ENCODE results near the gene APH1B. TPM values are rescaled to one million over a fixed set of nuclear protein-coding genes. Genes with fewer than 3 reads are reported as not detected.
A peak's percentile ranks its signal among the peaks of the same experiment; 100 is the strongest.

Gene APH1B
- total RNA-seq, 1 donor, result 19.9 TPM

DNA sequence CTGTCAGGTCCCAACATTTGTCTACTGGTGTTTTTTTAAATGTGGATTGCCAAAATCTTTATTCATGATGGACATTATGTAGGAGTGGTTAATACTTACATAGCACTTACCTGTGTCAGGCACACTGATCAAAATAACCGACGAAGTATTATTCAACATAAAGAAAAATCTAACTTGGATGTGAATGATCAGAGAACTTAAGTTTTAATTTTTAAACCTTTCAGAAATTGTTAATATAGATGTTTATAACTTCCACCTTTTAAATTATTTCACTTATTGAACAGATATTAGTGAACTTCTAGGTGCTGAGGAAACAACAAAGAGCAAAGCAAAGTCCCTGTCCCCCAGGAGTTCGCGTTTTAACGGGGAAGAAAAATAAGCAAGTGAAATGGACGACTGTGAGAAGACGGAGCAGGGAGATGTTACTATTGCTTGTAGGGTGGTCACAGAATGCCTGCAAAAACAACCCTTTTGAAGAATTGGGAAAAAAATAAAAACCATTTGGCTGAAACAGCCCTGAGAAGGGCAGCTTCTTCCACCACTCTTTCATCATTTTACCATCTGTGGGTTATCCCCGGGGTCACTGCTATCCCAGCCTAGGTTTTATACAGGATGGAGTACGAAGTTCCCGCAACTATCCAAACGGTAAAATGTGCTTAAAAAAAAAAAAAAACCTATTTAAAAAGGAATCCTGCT, 915 bp upstream of the APH1B start:
- TF ChIP-seq, protein P1, sequence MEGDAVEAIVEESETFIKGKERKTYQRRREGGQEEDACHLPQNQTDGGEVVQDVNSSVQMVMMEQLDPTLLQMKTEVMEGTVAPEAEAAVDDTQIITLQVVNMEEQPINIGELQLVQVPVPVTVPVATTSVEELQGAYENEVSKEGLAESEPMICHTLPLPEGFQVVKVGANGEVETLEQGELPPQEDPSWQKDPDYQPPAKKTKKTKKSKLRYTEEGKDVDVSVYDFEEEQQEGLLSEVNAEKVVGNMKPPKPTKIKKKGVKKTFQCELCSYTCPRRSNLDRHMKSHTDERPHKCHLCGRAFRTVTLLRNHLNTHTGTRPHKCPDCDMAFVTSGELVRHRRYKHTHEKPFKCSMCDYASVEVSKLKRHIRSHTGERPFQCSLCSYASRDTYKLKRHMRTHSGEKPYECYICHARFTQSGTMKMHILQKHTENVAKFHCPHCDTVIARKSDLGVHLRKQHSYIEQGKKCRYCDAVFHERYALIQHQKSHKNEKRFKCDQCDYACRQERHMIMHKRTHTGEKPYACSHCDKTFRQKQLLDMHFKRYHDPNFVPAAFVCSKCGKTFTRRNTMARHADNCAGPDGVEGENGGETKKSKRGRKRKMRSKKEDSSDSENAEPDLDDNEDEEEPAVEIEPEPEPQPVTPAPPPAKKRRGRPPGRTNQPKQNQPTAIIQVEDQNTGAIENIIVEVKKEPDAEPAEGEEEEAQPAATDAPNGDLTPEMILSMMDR (IDR thresholded peaks at IDR 0.05; ENCODE audit: insufficient read depth, low read depth, low read length), result no peak
- peak overlapping the region; percentile 80 for H3K4me3 ChIP-seq (ENCODE audit: low read depth, low read length)

GRCh38 chr15:63277893-63278456, 570 bp downstream of the APH1B start:
- H3K4me3 ChIP-seq (ENCODE audit: low read depth, low read length), result peak overlapping the region; percentile 80
- TF ChIP-seq, protein P1 (IDR thresholded peaks at IDR 0.05; ENCODE audit: insufficient read depth, low read depth, low read length), result no peak
- DNase-seq (ENCODE audit: low read depth), result no peak

More for the DNA sequence above, 915 bp upstream of the APH1B start:
- DNase-seq (ENCODE audit: low read depth), result peak; percentile 73

DNA sequence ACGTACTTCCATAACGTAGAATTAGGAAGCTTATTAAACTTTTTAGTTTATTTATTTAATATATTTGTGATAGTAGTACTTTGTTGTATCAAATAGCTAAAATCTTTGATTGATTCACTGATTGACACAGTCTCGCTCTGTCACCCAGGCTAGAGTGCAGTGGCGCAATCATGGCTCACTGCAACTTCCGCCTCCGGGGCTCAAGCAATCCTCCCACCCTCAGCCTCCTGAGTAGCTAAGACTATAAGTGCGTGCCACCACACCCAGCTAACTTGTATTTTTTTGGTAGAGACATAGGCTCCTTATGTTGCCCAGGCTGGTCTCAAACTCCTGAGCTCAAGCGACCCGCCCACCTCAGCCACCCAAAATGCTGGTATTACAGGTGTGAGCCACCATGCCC, 5.7 kb downstream of the APH1B start:
- no peak for DNase-seq (ENCODE audit: low read depth)
- TF ChIP-seq, protein P1 (IDR thresholded peaks at IDR 0.05; ENCODE audit: insufficient read depth, low read depth, low read length), result no peak
- no peak overlapping the region for H3K4me3 ChIP-seq (ENCODE audit: low read depth, low read length)

DNA sequence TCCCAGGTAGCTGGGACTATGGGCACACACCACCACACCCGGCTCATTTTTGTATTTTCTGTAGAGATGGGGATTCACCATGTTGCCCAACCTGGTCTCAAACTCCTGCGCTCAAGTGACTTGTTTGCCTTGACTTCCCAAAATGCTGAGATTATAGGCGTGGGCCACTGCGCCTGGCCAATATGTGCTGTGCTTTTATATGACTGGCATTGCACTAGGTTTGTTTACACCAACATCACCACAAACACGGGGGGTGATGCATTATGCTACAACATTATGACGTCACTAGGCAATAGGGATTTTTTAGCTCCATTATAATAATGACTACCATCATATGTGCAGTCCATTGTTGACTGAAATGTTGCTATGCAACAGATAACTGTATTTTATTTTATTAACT, 6.9 kb downstream of the APH1B start:
- H3K4me3 ChIP-seq (ENCODE audit: low read depth, low read length), result no peak overlapping the region
- TF ChIP-seq, protein P1 (IDR thresholded peaks at IDR 0.05; ENCODE audit: insufficient read depth, low read depth, low read length), result no peak
- DNase-seq (ENCODE audit: low read depth), result no peak

DNA sequence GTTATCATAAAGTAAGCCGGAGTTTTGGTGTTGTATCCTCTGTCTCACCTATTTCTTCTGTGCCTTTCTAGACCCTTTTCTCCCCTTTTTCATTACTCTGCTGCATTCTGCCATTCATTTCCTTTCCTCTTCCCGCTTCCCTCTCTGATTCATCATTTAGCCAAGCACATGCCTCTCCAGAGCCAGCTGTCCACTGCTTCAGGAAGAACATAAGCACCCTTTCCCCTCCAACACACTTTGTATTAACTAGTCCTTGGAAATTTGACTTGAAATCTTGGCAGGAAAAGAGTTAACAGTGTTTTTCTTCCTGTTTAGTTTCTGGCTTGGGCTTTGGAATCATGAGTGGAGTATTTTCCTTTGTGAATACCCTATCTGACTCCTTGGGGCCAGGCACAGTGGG, 9.7 kb downstream of the APH1B start:
- TF ChIP-seq, protein P1 (IDR thresholded peaks at IDR 0.05; ENCODE audit: insufficient read depth, low read depth, low read length), result no peak
- no peak for DNase-seq (ENCODE audit: low read depth)
- no peak overlapping the region for H3K4me3 ChIP-seq (ENCODE audit: low read depth, low read length)

DNA sequence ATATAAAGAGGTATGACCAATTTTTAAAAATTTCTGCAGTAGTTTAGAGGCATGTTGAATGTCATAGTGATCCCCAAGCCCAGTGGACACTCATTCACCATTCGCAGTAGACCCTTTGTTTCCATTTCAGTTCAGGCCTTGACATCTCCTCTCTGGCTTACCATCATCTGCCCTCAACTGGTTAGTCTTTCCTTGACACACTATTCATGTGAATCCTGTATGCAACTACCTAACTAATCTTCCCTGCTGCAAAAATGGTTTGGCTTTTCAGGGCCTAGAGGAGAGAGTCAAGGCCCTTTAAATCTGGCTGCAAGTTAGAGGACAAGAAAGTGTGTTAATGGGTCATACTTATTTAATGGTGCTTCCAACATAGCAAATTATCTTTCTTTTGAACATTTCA, 10.9 kb downstream of the APH1B start:
- TF ChIP-seq, protein P1 (IDR thresholded peaks at IDR 0.05; ENCODE audit: insufficient read depth, low read depth, low read length), result no peak
- H3K4me3 ChIP-seq (ENCODE audit: low read depth, low read length), result no peak overlapping the region
- no peak for DNase-seq (ENCODE audit: low read depth)
